ENCODE results near the gene CXCL14.
"Not testable (repeated sequence)": the region's sequence is repeated elsewhere in the genome, so short reads cannot be mapped to it uniquely, and the experiment has no call there.

Gene CXCL14

DNA sequence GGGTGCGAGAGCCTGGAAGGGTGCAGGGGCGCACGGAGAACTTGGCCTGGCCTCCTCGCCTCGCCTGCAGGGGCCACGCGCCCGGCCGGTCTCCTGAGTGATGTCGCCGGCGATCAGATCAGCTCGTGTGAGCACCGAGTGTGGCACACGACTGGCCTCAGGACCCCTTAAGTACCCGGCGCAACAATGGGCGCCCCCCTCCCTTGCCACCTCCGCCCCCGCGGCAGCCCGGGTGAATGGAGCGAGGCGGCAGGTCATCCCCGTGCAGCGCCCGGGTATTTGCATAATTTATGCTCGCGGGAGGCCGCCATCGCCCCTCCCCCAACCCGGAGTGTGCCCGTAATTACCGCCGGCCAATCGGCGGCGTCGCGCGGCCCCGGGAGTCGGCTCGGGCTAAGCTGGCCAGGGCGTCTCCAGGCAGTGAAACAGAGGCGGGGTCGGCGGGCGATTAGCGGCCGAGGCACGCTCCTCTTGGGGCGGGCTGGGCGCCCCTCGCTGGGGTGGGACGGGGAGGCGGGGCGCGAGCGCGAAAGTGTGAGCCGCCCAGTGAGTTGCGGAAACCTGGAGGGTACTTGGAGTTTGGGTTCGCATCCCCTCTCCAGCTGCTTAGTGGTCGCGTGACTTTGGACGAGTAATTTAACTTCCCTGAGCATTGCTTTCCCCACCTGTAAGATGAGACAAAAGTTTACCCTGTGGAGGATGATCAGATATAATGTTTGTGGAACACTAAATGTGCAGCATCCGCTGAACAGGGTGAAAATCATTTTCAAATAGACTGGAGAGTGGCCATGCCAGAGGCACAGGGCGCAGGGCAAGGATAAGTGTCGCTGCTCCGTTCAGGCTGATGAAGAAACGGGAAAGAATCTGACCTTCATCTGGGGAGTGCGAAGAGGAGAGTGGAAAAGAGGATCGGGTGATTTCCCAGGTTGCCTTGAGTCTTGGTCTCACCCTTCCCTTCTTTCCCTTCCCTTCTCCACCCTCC, 42.7 kb downstream of the CXCL14 start, which contains the start of gene NEUROG1:
Gene NEUROG1, minus strand, starts transcription at position 145 of the 982 bp plus-strand sequence. CDS start 274 bp downstream, outside the sequence.
- DNase-seq (ENCODE audit: low read depth in 2 of 2): no peak
- H3K4me3 ChIP-seq (replicated peaks in 1 of 2; ENCODE audit: low read depth in 2 of 2, low read length in 2 of 2): no peak within 1 kb of the TSS
- TF ChIP-seq, protein P1, sequence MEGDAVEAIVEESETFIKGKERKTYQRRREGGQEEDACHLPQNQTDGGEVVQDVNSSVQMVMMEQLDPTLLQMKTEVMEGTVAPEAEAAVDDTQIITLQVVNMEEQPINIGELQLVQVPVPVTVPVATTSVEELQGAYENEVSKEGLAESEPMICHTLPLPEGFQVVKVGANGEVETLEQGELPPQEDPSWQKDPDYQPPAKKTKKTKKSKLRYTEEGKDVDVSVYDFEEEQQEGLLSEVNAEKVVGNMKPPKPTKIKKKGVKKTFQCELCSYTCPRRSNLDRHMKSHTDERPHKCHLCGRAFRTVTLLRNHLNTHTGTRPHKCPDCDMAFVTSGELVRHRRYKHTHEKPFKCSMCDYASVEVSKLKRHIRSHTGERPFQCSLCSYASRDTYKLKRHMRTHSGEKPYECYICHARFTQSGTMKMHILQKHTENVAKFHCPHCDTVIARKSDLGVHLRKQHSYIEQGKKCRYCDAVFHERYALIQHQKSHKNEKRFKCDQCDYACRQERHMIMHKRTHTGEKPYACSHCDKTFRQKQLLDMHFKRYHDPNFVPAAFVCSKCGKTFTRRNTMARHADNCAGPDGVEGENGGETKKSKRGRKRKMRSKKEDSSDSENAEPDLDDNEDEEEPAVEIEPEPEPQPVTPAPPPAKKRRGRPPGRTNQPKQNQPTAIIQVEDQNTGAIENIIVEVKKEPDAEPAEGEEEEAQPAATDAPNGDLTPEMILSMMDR (IDR thresholded peaks at IDR 0.05; ENCODE audit: low read depth, low read length): no peak

- peak in 1 of 2 donors; percentile 6 for DNase-seq (ENCODE audit: low read depth in 2 of 2)
- TF ChIP-seq, protein P1 (IDR thresholded peaks at IDR 0.05; ENCODE audit: low read depth, low read length): no peak
- no peak overlapping the region for H3K4me3 ChIP-seq (replicated peaks in 1 of 2; ENCODE audit: low read depth in 2 of 2, low read length in 2 of 2)
These were observed 43.4 kb downstream of the CXCL14 start for GRCh38 chr5:135535420-135535819.

- H3K4me3 ChIP-seq (replicated peaks in 1 of 2; ENCODE audit: low read depth in 2 of 2, low read length in 2 of 2): no peak overlapping the region
- no peak for DNase-seq (ENCODE audit: low read depth in 2 of 2)
- TF ChIP-seq, protein P1 (IDR thresholded peaks at IDR 0.05; ENCODE audit: low read depth, low read length): no peak
These were observed 44.0 kb downstream of the CXCL14 start for GRCh38 chr5:135534609-135535419.

- TF ChIP-seq, protein P1 (IDR thresholded peaks at IDR 0.05; ENCODE audit: low read depth, low read length): no peak
- no peak overlapping the region for H3K4me3 ChIP-seq (replicated peaks in 1 of 2; ENCODE audit: low read depth in 2 of 2, low read length in 2 of 2)
- no peak for DNase-seq (ENCODE audit: low read depth in 2 of 2)
These were observed 45.0 kb downstream of the CXCL14 start for GRCh38 chr5:135533794-135534193.

GRCh38 chr5:135533334-135533733, 45.5 kb downstream of the CXCL14 start:
- no peak overlapping the region for H3K4me3 ChIP-seq (replicated peaks in 1 of 2; ENCODE audit: low read depth in 2 of 2, low read length in 2 of 2)
- TF ChIP-seq, protein P1 (IDR thresholded peaks at IDR 0.05; ENCODE audit: low read depth, low read length): no peak
- DNase-seq (ENCODE audit: low read depth in 2 of 2): no peak

GRCh38 chr5:135529576-135529975, 49.2 kb downstream of the CXCL14 start:
- H3K4me3 ChIP-seq (replicated peaks in 1 of 2; ENCODE audit: low read depth in 2 of 2, low read length in 2 of 2); DNase-seq (ENCODE audit: low read depth in 2 of 2): not testable (repeated sequence)

DNA sequence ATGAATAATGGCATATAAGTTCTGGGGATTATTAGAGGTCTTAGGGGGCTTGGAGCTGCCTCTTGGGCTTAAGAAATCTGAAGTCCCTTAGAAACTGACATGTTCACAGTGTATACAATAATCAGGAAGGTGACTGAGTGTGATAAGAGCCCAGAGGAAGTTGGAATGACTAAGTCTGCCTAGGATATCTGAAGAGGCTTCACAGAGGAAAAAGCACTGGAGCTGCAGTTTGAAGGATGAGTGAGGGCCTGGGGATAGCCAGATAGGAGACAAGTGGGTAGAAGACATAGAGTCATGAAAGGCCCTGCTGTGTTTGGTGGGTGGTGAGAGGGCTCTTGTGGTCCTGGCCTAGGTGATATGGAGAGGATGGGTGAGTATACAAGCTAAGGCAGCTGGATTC, 51.9 kb downstream of the CXCL14 start:
- DNase-seq (ENCODE audit: low read depth in 2 of 2): no peak
- H3K4me3 ChIP-seq (replicated peaks in 1 of 2; ENCODE audit: low read depth in 2 of 2, low read length in 2 of 2): no peak overlapping the region
- TF ChIP-seq, protein P1 (IDR thresholded peaks at IDR 0.05; ENCODE audit: low read depth, low read length): no peak
